HG03025 (cell line): ENCODE measurements around the gene TYW1.
"Not testable (repeated sequence)": the region's sequence is repeated elsewhere in the genome, so short reads cannot be mapped to it uniquely, and the experiment has no call there.

Experiments used
- ATAC-seq: cut with Tn5 transposase; IDR thresholded peaks from one replicate; pipeline ENCODE4 v1.9.1; 2021; ENCODE audit warnings: mild to moderate bottlenecking, moderate library complexity; ENCODE audit not compliant: unreplicated experiment, low FRiP score

TYW1 gene

GRCh38 chr7:67111342-67111741 is 114.7 kb downstream of the TYW1 start:
- ATAC-seq: not testable (repeated sequence)

- not testable (repeated sequence) for ATAC-seq
Measured at GRCh38 chr7:67114483-67115246, 118.0 kb downstream of the TYW1 start.

- ATAC-seq: not testable (repeated sequence)
Measured at GRCh38 chr7:67120491-67120890, 123.9 kb downstream of the TYW1 start.

- not testable (repeated sequence) for ATAC-seq
Measured at GRCh38 chr7:67128257-67128656, 131.6 kb downstream of the TYW1 start.

GRCh38 chr7:67130766-67131165 is 134.1 kb downstream of the TYW1 start:
- ATAC-seq: not testable (repeated sequence)

GRCh38 chr7:67134912-67135311 is 138.3 kb downstream of the TYW1 start:
- ATAC-seq: not testable (repeated sequence)

- ATAC-seq: not testable (repeated sequence)
Measured at GRCh38 chr7:67135617-67136486, 139.2 kb downstream of the TYW1 start.

GRCh38 chr7:67137489-67137888 is 140.9 kb downstream of the TYW1 start:
- not testable (repeated sequence) for ATAC-seq

GRCh38 chr7:67139876-67140275 is 143.2 kb downstream of the TYW1 start:
- not testable (repeated sequence) for ATAC-seq

- not testable (repeated sequence) for ATAC-seq
Measured at GRCh38 chr7:67141001-67141400, 144.4 kb downstream of the TYW1 start.

GRCh38 chr7:67143091-67143786 is 146.6 kb downstream of the TYW1 start:
- not testable (repeated sequence) for ATAC-seq

- not testable (repeated sequence) for ATAC-seq
Measured at GRCh38 chr7:67145581-67146193, 149.1 kb downstream of the TYW1 start.

- ATAC-seq: not testable (repeated sequence)
Measured at GRCh38 chr7:67149131-67149530, 152.5 kb downstream of the TYW1 start.

- ATAC-seq: not testable (repeated sequence)
Measured at GRCh38 chr7:67154374-67154773, 157.7 kb downstream of the TYW1 start.

- ATAC-seq: not testable (repeated sequence)
Measured at GRCh38 chr7:67156064-67156463, 159.4 kb downstream of the TYW1 start.

- not testable (repeated sequence) for ATAC-seq
Measured at GRCh38 chr7:67163285-67163684, 166.7 kb downstream of the TYW1 start.

GRCh38 chr7:67171151-67171550 is 174.5 kb downstream of the TYW1 start:
- peak; percentile 86 for ATAC-seq

GRCh38 chr7:67176730-67177129 is 180.1 kb downstream of the TYW1 start:
- not testable (repeated sequence) for ATAC-seq

- ATAC-seq: not testable (repeated sequence)
Measured at GRCh38 chr7:67178915-67179688, 182.5 kb downstream of the TYW1 start.
